ENCODE results near the gene RAPGEF1. TPM values are rescaled to one million over a fixed set of nuclear protein-coding genes. Genes with fewer than 3 reads are reported as not detected.
"Not testable (repeated sequence)": the region's sequence is repeated elsewhere in the genome, so short reads cannot be mapped to it uniquely, and the experiment has no call there.

RAPGEF1 gene
- total and polyA plus RNA-seq, 2 of the 13 experiments (the other 11 are each of a cell fraction or from before 2014, with no cell fraction given): 21.2 to 38.9 TPM

DNA sequence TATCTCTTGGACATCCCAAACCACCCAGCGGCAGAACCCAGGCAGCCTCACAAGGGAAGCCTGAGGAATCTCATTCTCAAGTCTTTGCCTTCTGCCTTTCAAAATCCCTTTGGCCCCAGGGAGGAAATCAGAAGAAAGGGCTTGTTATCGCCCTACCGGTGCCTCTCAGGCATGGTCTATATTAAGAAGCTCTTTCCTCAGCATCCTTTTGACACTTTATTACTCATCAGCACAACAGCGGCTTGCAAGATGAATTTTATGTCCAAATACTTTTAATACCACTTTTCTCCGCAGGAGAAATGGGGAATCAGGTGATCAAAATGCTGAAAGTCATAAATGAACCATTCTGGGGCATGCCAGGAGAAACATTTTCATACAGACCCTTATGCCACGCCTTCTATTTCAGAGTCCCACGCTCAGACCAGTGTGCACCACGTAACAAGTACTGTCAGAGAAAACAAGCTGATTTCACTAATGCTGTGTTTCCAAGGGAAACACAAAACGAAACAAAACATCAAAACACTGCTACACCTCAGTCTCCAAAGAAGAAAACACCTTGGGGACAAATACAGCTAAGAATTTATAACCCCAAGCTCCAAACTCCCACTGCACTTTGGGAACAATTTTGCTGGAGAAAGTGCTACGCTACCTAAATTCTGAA lies 30.0 kb downstream of the RAPGEF1 start (continued):
- TF ChIP-seq, protein P1, sequence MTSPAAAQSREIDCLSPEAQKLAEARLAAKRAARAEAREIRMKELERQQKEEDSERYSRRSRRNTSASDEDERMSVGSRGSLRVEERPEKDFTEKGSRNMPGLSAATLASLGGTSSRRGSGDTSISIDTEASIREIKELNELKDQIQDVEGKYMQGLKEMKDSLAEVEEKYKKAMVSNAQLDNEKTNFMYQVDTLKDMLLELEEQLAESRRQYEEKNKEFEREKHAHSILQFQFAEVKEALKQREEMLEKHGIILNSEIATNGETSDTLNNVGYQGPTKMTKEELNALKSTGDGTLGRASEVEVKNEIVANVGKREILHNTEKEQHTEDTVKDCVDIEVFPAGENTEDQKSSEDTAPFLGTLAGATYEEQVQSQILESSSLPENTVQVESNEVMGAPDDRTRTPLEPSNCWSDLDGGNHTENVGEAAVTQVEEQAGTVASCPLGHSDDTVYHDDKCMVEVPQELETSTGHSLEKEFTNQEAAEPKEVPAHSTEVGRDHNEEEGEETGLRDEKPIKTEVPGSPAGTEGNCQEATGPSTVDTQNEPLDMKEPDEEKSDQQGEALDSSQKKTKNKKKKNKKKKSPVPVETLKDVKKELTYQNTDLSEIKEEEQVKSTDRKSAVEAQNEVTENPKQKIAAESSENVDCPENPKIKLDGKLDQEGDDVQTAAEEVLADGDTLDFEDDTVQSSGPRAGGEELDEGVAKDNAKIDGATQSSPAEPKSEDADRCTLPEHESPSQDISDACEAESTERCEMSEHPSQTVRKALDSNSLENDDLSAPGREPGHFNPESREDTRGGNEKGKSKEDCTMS (CRISPR knock-in tag; conservative IDR thresholded peaks at IDR 0.05): no peak
- TF ChIP-seq, protein P2, sequence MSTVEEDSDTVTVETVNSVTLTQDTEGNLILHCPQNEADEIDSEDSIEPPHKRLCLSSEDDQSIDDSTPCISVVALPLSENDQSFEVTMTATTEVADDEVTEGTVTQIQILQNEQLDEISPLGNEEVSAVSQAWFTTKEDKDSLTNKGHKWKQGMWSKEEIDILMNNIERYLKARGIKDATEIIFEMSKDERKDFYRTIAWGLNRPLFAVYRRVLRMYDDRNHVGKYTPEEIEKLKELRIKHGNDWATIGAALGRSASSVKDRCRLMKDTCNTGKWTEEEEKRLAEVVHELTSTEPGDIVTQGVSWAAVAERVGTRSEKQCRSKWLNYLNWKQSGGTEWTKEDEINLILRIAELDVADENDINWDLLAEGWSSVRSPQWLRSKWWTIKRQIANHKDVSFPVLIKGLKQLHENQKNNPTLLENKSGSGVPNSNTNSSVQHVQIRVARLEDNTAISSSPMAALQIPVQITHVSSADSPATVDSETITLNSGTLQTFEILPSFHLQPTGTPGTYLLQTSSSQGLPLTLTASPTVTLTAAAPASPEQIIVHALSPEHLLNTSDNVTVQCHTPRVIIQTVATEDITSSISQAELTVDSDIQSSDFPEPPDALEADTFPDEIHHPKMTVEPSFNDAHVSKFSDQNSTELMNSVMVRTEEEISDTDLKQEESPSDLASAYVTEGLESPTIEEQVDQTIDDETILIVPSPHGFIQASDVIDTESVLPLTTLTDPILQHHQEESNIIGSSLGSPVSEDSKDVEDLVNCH (CRISPR knock-in tag; IDR thresholded peaks at IDR 0.05): no peak
- TF ChIP-seq, protein P3, sequence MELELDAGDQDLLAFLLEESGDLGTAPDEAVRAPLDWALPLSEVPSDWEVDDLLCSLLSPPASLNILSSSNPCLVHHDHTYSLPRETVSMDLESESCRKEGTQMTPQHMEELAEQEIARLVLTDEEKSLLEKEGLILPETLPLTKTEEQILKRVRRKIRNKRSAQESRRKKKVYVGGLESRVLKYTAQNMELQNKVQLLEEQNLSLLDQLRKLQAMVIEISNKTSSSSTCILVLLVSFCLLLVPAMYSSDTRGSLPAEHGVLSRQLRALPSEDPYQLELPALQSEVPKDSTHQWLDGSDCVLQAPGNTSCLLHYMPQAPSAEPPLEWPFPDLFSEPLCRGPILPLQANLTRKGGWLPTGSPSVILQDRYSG (CRISPR knock-in tag; IDR thresholded peaks at IDR 0.05): no peak
- TF ChIP-seq CHD4 (IDR thresholded peaks at IDR 0.05; ENCODE audit: borderline replicate concordance, low read length) (no peak), ZNF33A (CRISPR knock-in tag; IDR thresholded peaks at IDR 0.05; ENCODE audit: borderline replicate concordance) (no peak), EZH2 (conservative IDR thresholded peaks at IDR 0.05; ENCODE audit: low read depth, low read length) (no peak), MAFK (conservative IDR thresholded peaks at IDR 0.05 in 1 of 2, IDR thresholded peaks at IDR 0.05 in 1 of 2; ENCODE audit: low read length in 2 of 2) (no peak)

DNA sequence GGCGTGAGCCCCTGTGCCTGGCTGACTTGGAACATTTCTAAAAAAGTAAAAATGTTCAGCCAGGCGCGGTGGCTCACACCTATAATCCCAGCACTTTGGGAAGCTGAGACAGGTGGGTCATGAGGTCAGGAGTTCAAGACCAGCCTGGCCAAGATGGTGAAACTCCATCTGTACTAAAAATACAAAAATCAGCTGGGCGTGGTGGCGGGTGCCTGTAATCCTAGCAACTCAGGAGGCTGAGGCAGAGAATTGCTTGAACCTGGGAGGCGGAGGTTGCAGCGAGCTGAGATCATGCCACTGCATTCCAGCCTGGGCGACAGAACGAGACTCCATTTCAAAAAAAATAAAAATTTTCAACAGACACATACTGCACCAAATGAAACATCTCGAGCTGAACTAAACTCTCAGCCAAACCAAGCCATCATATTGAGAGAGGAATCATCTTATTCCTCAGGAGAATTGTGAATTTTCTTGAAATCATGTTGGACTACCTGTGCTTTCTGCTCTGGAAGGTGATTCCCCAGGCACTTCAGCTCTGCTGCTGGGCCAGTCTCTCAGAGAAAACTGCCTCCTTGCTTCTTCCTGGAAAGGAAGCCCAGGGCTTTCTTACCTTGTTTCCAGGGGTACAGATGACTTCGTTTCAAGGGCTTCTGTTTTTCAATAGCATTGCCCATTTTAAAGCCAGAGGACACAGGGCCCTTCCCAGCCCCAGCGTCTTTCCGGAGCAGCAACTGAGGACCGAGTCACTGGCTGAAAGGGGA lies 30.7 kb downstream of the RAPGEF1 start:
- DNase-seq (ENCODE audit: low spot score); H3K9me3 ChIP-seq (ENCODE audit: low read length); H3K27me3 ChIP-seq (ENCODE audit: control insufficient read depth in 1 of 2, insufficient read depth in 2 of 2, low read length in 2 of 2); H3K9ac ChIP-seq (ENCODE audit: insufficient read depth, low read depth, low read length); H3K36me3 ChIP-seq (replicated peaks in 1 of 2; ENCODE audit: control insufficient read depth in 1 of 2, insufficient read depth in 2 of 2, low read length in 2 of 2); H4K20me1 ChIP-seq (ENCODE audit: insufficient read depth, low read length); H3K4me3 ChIP-seq (replicated peaks in 1 of 3; ENCODE audit: insufficient read depth in 1 of 3, low read depth in 2 of 3, low read length in 3 of 3); in situ Hi-C loops (cut with HindIII; ENCODE audit: extremely low pct_ligation_motif_present, low pct_unique_long_range_greater_than_20kb); H2AFZ ChIP-seq (ENCODE audit: low read length); H3K27ac ChIP-seq (ENCODE audit: extremely low read length, insufficient read depth, low read length); ATAC-seq; intact Hi-C loops (cut with micrococcal nuclease; ENCODE audit: unreplicated experiment); BruUV-seq (replicated peaks); FAIRE-seq; H3K4me2 ChIP-seq (ENCODE audit: low read depth, low read length): not testable (repeated sequence)
- 98% methylated on average over 14 of the region's 14 CpGs for WGBS (ENCODE audit: low lambda C conversion rate)
- ChIA-PET CTCF (ENCODE audit: low intra/inter-chr PET ratio, low total read pairs) (interaction anchor here (1.7 kb wide), 1 partner anchor 31 kb away, joined by 6 read pairs; the partner anchor contains the start of gene RAPGEF1), POLR2A (interaction anchor here (1.2 kb wide), 1 partner anchor 22 kb away, joined by 4 read pairs; no protein-coding TSS in a partner anchor)
- peaks cover 46% of the 10 kb centered on the region for H3K79me2 ChIP-seq (ENCODE audit: insufficient read depth, low read length)
- peaks cover 85% of the 10 kb centered on the region for H3K4me1 ChIP-seq (ENCODE audit: insufficient read depth, low read length)
